8988T (cell line): Measurements from ENCODE around the gene NRXN3.
"Not testable (repeated sequence)": the region's sequence is repeated elsewhere in the genome, so short reads cannot be mapped to it uniquely, and the experiment has no call there.

Experiments
- DNase-seq: peaks from one replicate; pipeline ENCODE4 v3.0.0; 2011

The NRXN3 gene

DNA sequence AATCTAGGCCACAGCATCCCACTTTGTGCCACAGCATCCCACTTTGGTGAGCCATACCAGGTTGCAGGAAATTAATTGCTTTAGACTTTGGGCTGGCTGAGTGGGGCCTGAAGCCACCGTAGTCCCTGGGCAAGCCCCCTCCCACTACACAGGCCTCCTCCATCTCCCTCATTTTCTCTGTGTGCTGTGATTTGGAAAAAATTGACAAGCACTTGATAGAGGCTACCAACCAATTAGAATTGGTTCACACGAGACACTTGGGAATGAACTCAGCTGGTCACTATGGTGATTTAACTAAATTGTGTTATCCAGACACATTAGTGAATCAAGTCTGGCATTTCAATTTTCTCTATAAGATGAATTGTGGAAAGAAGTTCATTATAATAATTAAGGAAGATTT lies 1560.0 kb downstream of the NRXN3 start:
- DNase-seq, result no peak

- DNase-seq, result no peak
These were observed 1560.8 kb downstream of the NRXN3 start for GRCh38 chr14:79730953-79731352.

GRCh38 chr14:79732911-79733655 lies 1562.9 kb downstream of the NRXN3 start:
- no peak for DNase-seq

DNA sequence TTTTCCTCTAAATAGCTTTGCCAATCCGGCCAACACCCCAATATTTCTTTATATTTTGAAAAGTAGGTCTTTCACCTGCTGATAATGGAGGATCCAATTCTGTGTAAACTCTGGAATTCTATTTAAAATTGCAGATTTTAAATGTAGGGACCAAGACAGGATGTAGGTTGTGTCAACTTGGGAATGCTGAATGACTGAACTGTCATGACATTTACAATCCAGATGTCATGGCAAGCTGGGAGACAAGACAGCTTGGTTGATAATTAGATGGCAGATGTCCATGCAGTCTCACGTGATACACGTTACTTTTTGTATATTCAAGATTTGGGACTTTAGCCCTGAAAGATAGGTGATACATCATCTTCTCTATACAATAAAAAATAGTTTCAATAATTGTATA lies 1564.0 kb downstream of the NRXN3 start:
- no peak for DNase-seq

DNA sequence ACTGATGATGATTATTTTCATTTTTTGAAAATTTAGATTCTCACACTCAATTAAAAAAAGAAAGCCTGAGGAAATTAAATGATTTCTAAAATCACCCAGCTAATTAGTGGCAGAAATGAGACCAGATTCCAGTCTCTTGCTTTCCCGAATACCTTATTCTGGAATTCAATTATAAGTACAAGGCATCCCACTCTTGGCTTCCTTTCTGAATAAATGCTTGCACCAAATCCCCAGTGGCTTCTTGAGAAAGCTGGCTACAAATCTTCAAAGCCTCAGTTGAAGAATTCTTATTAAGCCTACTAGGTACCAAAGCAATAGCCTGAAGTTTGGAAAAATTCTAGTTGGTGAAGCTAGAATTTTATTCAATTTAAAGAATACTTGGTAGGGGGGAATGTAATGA lies 1564.5 kb downstream of the NRXN3 start:
- no peak for DNase-seq

DNA sequence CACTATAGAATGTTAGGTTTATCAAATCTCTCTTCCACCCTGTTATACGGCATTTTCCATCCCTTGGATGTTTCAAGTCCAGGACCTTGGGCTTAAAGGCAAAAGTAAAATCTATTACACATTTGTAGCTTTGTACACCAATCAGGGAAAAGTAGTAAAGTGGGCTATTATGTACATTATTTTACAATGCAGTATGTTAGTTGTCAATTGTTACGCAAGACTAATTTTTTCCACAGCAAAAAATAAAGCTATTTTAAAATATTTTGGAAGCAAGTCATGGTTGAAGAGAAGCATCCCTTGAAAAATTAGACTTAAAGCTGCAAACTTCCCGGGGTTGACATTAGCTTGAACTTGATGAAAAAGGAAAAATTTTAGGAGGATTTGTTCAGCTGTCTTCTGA lies 1564.9 kb downstream of the NRXN3 start:
- no peak for DNase-seq

DNA sequence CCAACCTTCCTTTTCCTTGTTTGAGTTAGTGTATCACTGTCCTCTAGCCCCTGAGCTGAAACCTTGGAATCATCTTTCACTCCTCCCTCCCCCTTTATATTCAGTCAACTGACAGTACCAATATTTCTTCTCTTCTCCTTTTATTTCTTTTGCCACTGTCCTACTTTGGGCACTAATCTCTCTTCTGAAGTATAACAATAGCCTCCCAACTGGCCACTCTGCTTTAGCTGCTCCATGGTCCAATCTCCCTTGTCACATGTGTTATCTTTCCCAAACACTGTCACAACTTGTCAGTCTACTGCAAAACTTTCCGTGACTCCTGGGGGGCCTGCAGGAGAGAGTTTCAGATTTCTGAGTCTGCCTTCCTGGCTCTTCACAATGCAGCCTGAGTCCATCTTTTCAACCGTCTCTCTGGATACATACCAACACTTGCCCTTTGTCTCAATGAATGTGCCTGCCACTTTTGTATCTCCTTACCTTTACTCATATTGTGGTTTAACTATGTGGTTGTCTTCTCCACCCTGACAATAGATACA lies 1570.0 kb downstream of the NRXN3 start:
- no peak for DNase-seq

DNA sequence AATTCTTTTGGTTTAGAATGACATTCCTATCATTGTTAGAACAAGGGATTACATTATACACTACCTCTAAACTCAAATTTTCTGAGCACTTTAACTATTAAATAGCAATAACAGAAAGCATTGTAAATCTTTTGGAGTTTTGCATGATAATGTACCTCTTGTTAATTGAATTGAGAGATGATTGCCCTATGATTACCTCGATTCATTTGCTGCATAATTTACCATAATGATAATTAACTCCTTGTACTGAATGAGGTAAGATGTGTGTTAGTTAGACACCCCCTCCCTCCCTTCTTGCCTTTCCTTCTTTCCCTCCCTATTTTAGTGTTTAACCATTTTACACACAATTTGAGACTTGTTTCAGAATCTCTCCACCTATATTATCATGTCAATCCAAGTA lies 1572.0 kb downstream of the NRXN3 start:
- DNase-seq, result no peak

DNA sequence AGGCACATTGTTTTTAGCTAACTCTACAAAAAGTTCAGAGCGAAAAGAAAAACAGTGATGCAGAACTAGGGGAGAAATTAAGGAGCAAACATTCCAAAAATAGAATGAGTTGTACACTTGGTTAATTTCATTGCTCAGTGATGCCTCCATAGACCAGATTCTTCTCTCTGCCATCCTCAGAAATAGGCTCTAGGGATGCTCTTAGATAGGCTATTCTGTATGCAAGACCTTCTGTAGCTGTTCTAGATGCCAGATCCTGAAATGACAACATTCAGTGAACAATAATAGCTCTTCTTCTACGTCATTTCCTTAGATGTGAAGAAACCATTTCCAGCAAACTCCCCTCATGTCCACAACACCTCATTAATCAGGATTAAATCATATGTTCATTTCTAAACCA lies 1574.9 kb downstream of the NRXN3 start:
- no peak for DNase-seq

DNA sequence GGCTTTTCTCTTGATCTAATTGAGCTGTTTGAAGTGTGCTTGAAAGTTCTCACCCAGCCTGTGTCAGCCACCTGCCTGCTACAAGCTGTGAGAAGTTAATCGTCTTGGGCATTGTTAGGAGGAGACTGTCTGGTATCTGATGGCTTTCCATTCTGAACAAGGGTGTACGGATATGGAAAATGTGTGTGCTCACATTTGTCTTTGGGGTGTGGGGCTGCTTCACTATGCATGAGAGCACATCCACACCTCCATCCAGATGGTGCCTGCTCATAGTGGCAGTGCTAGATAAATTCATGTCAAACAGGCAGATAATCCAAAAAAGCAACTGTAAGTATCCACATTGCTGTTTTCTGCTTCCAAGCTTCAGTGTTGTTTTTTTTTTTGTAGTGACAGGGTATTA lies 1578.9 kb downstream of the NRXN3 start:
- DNase-seq, result no peak

DNA sequence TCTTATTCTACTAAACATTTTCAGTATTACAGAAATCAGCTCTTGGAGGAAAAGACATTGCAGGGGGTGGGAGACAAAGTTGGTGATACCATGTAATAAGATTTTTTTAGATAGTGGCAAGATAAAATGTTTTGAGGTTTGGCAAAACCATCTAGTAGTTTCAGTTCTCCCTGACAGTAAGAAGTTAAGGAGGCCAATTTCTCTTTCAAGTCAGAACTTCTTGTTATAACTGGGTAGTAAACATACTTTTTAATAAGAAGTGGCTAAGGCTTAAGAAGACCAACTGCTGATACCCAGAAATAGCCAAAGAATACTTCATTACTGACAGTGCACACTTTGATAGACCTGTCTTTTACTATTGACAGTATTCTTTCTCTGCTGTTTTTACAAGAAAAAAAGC lies 1588.8 kb downstream of the NRXN3 start:
- DNase-seq, result no peak

GRCh38 chr14:79764323-79764722 lies 1594.2 kb downstream of the NRXN3 start:
- DNase-seq, result no peak

DNA sequence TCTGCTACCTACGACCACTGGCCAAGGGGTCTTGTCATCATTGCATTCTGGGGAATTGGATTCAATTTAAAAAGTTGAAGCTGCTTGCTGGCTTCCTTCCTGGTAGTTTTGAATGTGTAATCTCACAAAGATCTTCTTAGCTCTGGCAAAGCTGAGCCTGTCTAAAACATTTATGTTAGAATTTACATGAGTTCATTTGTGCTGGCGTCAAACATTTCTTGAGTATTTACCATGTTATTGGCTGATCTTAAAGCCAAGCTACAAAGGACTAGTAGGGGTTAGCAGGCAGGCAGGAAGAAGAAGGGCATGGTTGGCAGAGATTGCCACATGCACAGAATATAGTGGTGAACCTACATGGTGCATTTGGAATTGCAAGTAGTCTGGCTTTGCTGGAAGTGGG lies 1596.3 kb downstream of the NRXN3 start:
- no peak for DNase-seq

GRCh38 chr14:79767251-79767650 lies 1597.1 kb downstream of the NRXN3 start:
- no peak for DNase-seq

GRCh38 chr14:79767721-79768120 lies 1597.5 kb downstream of the NRXN3 start:
- not testable (repeated sequence) for DNase-seq

DNA sequence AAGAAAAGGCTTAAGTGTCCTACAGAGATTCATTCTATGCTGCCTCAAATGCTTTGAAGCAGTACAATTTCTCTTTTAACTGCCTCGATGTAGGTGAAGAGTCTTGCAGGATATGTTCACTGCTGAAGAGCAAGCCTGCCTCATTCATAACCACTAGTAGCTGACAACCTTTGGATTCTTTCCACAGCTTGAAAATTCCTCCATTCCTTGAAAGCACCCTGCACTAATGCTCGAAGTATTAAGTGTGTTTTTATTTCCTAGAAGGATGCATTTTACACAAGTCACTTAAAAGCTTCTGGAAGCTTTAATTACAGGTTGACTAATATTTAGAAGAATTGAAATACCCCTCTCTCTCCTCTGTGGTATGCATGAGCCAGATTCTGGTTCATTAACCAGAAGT lies 1611.7 kb downstream of the NRXN3 start:
- no peak for DNase-seq

GRCh38 chr14:79783041-79783440 lies 1612.9 kb downstream of the NRXN3 start:
- no peak for DNase-seq

DNA sequence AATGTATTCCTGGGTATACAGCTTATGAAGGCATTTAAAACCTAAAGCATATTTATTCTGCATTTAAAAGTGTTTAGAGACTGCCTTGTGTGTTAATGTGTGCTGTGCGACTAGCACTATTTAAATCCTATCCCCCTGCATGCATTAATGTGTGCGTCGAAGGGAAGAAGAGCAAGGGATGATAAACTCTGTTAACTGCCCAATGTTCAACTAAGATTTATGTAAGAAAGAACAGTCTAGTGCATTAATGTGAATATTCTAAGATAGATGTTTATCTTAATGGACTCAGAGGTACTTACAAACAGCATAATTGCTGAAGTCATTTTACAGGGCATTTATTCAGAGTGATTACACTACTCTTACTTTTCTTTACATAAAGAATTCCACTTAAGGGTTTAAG lies 1616.3 kb downstream of the NRXN3 start:
- no peak for DNase-seq

- no peak for DNase-seq
These were observed 1618.2 kb downstream of the NRXN3 start for GRCh38 chr14:79788346-79788745.

DNA sequence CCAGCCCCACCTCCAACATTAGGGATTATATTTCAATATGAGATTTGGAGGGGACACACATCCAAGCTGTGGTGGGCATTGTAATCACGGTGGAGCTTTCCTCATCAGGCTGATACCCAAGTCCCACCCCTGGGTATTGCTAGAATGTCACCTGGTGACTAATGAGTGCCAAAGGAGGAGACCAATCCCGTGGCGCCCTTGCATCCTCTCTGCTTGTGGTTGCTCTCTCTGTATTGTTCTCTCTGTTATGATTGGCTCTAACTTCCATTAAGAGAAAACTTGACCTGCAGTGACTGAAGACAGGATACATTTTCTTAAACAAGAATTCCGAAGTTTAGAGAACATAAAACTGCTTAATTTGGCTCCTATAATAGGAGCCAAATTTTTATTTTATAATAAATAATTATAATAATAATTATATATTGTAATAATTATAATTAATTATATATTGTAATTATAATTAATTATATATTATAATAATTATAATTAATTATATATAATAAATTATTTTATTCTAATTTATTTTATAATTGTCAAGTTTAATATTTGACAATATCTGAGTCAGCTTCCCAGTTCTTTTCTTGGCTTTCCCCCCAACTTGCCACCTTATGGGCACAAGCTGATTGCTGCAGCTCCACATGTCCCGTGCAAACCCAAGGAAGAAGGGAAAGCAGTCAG lies 1621.0 kb downstream of the NRXN3 start:
- DNase-seq, result no peak

DNA sequence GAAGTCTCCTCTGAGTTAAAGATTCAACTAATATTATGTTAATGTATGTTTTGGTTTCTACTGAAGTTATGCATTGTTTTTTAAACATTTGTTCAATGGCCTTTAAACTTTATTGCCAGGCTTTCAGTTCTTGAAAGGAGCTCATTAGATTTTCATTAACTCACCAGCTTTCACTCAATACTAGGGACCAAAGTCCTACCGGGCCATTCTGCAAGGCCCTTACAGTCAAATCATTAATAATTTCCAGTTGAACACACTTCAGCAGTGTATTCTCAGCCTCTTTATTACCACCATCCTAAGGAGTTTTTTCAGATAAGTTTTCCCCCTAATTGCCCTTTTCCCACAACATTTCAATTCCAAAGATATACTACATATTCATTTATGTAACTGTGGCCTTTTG lies 1631.9 kb downstream of the NRXN3 start:
- no peak for DNase-seq

DNA sequence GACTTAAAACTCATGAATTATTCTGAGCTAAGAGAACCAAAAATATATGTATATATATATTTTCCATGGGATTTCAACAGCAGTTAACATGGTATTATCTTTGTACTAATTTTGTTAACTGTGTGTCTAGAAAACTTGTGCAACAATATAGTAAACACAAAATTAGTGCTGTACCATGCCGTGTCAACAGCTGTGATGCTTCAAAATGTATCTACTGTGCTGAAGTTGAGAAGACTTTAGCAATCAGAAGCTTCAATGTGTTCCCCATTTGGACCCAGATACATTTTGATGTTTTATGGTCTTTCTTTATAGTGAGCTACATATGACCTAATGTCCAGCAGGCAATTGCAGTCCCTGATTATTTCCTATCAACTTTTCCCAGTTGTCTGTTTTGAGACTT lies 1635.5 kb downstream of the NRXN3 start:
- DNase-seq, result no peak

DNA sequence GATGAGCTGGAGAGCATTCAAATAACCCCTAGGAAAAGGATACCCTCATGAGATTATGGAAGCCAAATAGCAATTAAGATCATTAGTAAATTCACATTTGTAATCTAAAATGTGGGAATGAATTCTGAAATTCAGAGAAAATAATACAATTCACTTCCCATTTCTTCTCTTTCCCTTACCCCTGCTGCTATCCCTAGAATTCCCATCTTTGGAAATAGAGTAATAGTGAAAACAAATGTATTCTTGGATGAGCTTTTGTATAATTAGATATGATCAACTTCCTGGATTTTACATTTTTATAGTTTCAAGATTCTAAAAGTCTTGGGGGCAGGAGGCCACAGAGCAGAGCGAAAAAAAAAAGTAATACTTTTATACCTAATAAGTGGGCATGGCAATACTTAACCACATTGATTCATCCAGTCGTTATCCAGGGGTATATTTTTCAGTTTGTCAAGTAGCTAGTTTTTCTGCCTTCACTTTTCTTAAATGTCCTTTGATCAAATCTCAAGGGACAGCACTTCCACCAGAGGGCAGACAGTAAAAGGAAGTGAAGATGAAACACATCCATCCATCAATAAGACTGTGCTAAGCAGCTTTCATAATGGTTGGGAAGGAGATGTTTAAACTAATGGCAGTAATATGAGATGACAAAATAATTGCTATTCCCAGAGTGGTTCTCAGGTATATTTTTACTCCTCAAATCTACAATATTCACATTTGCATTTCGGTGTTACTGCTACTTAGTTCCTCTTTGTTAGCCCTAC lies 1639.9 kb downstream of the NRXN3 start:
- no peak for DNase-seq
